Body of pancreas (tissue), 4 donors: ENCODE data around the gene GAN. TPM values are rescaled to one million over a fixed set of nuclear protein-coding genes. Genes with fewer than 3 reads are reported as not detected.

ENCODE experiments used
- ATAC-seq: fragments of 150-250 bp; one replicate; pipeline ENCODE4 v1.9.1; 2016
- DNase-seq, 4 donors: peaks; one replicate each; pipeline ENCODE4 v3.0.0-alpha.2; 2019
- H3K27ac ChIP-seq, 4 donors: fragments of 200-600 bp; sonication (generic); 1 replicate in 3 of 4; 2 replicates in 1 of 4; pipeline versions ENCODE4 v1.5.1 to v1.6.1; 2016 to 2019; ENCODE audit warnings: mild to moderate bottlenecking in 1 of 4, mixed read lengths in 1 of 4, moderate library complexity in 1 of 4
- H3K27me3 ChIP-seq, 2 donors: fragments of 200-600 bp; sonication (generic); one replicate each; pipeline ENCODE4 v1.6.0; 2016; ENCODE audit warnings: mild to moderate bottlenecking in 1 of 2
- H3K36me3 ChIP-seq, 2 donors: fragments of 200-600 bp; sonication (generic); replicated peaks in 1 of 2; 2 replicates each; pipeline ENCODE4 v1.5.1; 2016; ENCODE audit warnings: low read depth in 2 of 2; ENCODE audit not compliant: insufficient read depth in 1 of 2
- H3K4me1 ChIP-seq: fragments of 200-600 bp; sonication (generic); one replicate; pipeline ENCODE4 v1.6.0; 2016
- H3K4me3 ChIP-seq, 2 donors: fragments of 200-600 bp; sonication (generic); 1 replicate in 1 of 2; 2 replicates in 1 of 2; pipeline ENCODE4 v1.5.1; 2016 to 2019
- H3K9me3 ChIP-seq, 3 donors: fragments of 200-600 bp; sonication (generic); 1 replicate in 2 of 3; 2 replicates in 1 of 3; pipeline ENCODE4 v1.5.1; 2016
- CTCF ChIP-seq, 7 experiments: fragments of 450-650 bp in 4 of 7; fragments of 200-600 bp in 3 of 7; sonication (generic) in 3 of 7; IDR thresholded peaks; one replicate each; pipeline ENCODE4 v1.5.1; 2016 to 2019; ENCODE audit warnings: antibody characterized with exemption in 7 of 7
- POLR2A ChIP-seq, 3 donors: fragments of 450-650 bp; IDR thresholded peaks; one replicate each; pipeline ENCODE4 v1.6.1; 2016; ENCODE audit warnings: antibody characterized with exemption in 3 of 3, mild to moderate bottlenecking in 2 of 3
- WGBS, 2 donors: methylation state at CpG; one replicate each; pipeline ENCODE4 v1.1.5; 2017; 5-methylcytosine and 5-hydroxymethylcytosine counted together
- intact Hi-C: fragments of 100-400 bp; cut with DNase I; formaldehyde crosslinking; loops from one replicate; pipeline ENCODE4 v1.15.1; 2023
- total RNA-seq, 2 donors: library from RNA; depleted of rRNA; stranded (reverse); fragments of >200 nt; gene quantifications; one replicate each; pipeline ENCODE4 v1.1.0, GENCODE V29; 2016

Gene GAN
- total RNA-seq, 2 donors from 2014 or later: 3.6 to 4.9 TPM

DNA sequence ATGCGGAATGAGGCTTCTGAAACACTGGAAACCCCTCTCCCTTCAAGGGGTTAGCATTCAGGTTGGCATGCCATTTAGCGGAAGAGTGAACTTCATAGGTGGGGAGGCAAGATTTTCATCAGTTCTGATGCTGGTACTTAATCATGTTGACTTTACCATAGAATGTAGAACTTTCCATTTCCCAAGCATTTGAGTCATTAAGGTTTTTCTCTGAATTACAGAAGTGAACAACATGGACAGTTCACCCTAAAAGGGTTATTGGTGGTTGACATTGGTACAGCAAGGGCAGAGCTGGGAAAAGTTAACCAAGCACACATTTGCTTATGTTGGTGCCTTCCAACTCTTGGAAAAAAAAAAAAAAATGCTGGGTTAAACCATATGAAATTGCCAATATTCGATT, 39.1 kb downstream of the GAN start:
- intact Hi-C loops: no loop called here
- H3K27me3 ChIP-seq: no peaks in the 10 kb centered on the region
- H3K4me3 ChIP-seq: no peak overlapping the region
- ATAC-seq: no peak
- H3K36me3 ChIP-seq: peaks cover 0 to 6% of the 10 kb centered on the region in 2 donors
- no peaks in the 10 kb centered on the region for H3K9me3 ChIP-seq
- 87 to 93% methylated on average over 3 of the region's 3 CpGs for WGBS, 2 donors
- no peak for TF ChIP-seq CTCF (IDR thresholded peaks at IDR 0.05)
- no peak for TF ChIP-seq POLR2A (IDR thresholded peaks at IDR 0.05)
- H3K27ac ChIP-seq: no peak overlapping the region
- H3K4me1 ChIP-seq: no peaks in the 10 kb centered on the region
- DNase-seq: no peak

DNA sequence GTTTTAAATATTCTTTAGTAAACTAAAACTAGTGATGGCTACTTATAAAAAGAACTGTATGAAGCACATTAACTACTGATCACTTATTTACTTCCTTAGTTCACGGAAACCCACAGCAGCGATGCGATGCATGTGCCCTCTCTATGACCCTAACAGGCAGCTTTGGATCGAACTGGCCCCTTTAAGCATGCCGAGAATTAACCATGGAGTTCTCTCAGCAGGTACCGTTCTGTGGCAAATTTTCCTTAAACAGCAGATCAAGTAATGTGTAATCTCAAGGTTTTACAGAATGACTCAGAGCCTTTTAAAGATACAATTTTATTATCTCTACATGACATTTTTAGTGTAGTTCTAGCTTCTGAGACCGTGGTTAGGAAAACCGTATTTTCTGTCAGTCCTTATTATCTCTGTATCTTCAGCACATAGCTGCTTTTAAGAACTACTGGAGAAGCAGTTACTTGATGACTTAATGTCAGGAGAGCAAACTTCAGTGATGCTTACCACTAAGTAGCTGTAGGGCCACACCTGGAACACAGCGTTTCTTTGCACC, 43.0 kb downstream of the GAN start:
- Histone ChIP-seq H3K4me3 (no peak overlapping the region), H3K36me3 (peaks cover 0 to 6% of the 10 kb centered on the region in 2 donors), H3K9me3 (no peaks in the 10 kb centered on the region), H3K27ac (no peak overlapping the region), H3K4me1 (no peaks in the 10 kb centered on the region), H3K27me3 (no peaks in the 10 kb centered on the region)
- 94 to 96% methylated on average over 9 of the region's 9 CpGs for WGBS, 2 donors
- intact Hi-C loops: no loop called here
- DNase-seq (no peak), ATAC-seq (no peak)
- TF ChIP-seq CTCF (IDR thresholded peaks at IDR 0.05): no peak
- no peak for TF ChIP-seq POLR2A (IDR thresholded peaks at IDR 0.05)

- intact Hi-C loops: no loop called here
- DNase-seq (no peak), ATAC-seq (no peak)
- Histone ChIP-seq H3K27me3 (no peaks in the 10 kb centered on the region), H3K4me1 (no peaks in the 10 kb centered on the region), H3K27ac (no peak overlapping the region), H3K9me3 (no peaks in the 10 kb centered on the region), H3K4me3 (no peak overlapping the region), H3K36me3 (peaks cover 0 to 13% of the 10 kb centered on the region in 2 donors)
- no peak for TF ChIP-seq POLR2A (IDR thresholded peaks at IDR 0.05)
- TF ChIP-seq CTCF (IDR thresholded peaks at IDR 0.05): no peak
- WGBS, 2 donors: 67 to 81% methylated on average over 1 of the region's 1 CpG
Measured at GRCh38 chr16:81358860-81359259, 44.1 kb downstream of the GAN start.

GRCh38 chr16:81360135-81360534, 45.4 kb downstream of the GAN start:
- no peaks in the 10 kb centered on the region for H3K9me3 ChIP-seq
- no peak overlapping the region for H3K27ac ChIP-seq
- no peaks in the 10 kb centered on the region for H3K4me1 ChIP-seq
- TF ChIP-seq CTCF (IDR thresholded peaks at IDR 0.05) (no peak), POLR2A (IDR thresholded peaks at IDR 0.05) (no peak)
- DNase-seq (no peak), ATAC-seq (no peak)
- H3K36me3 ChIP-seq: peaks cover 0 to 15% of the 10 kb centered on the region in 2 donors
- no peak overlapping the region for H3K4me3 ChIP-seq
- H3K27me3 ChIP-seq: no peaks in the 10 kb centered on the region
- intact Hi-C loops: no loop called here
- 95 to 96% methylated on average over 2 of the region's 2 CpGs for WGBS, 2 donors

DNA sequence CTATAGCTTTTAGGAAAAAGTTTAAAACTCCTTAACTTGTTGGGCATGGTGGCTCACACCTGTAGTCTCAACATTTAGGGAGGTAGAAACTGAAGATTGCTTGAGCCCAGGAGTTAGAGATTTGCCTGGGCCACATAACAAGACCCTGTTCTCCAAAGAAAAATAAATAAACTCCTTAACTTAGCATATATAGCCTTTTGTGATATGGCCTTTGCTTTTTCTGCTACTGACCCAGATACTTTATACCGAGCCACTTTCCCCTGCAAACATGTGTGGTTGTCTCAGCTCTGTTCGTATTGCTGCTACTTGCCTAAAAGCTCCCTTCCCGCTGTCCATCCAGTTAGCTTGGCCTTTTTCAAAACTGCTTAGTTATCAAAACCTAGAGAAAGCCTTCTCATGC, 51.0 kb downstream of the GAN start:
- H3K4me1 ChIP-seq: no peaks in the 10 kb centered on the region
- intact Hi-C loops: no loop called here
- no peak for TF ChIP-seq POLR2A (IDR thresholded peaks at IDR 0.05)
- H3K27ac ChIP-seq: no peak overlapping the region
- no peaks in the 10 kb centered on the region for H3K9me3 ChIP-seq
- ATAC-seq: no peak
- H3K36me3 ChIP-seq: peaks cover 0 to 13% of the 10 kb centered on the region in 2 donors
- H3K4me3 ChIP-seq: no peak overlapping the region
- DNase-seq: no peak
- no peaks in the 10 kb centered on the region for H3K27me3 ChIP-seq
- WGBS, 2 donors: 93 to 95% methylated on average over 3 of the region's 3 CpGs
